Measurements from ENCODE around the gene CACNA2D1.

CACNA2D1 gene

DNA sequence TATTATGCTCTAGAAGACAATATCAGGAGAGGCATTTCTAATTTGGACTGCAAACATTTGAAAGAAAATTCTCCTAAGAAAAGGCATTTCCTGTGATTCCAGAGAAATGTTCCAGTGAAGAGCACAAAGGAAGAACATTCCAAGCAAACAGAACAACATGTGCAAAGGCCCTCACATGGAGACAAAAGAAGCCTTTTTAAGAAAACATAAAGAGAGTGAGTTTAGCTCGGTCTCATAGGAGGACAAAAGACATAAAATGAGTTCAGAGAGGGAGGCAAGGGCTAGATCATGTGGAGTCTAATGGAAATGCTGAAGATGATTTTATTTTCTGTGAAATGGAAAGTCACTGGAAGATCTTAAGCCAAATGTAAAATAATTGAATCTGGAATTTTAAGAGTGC is 404.0 kb downstream of the CACNA2D1 start:
- H3K4me3 ChIP-seq (replicated peaks; ENCODE audit: low read depth, low read length): no peak overlapping the region
- no peaks in the 10 kb centered on the region for H3K36me3 ChIP-seq (ENCODE audit: control insufficient read depth, insufficient read depth, low read length)
- TF ChIP-seq, protein P1, sequence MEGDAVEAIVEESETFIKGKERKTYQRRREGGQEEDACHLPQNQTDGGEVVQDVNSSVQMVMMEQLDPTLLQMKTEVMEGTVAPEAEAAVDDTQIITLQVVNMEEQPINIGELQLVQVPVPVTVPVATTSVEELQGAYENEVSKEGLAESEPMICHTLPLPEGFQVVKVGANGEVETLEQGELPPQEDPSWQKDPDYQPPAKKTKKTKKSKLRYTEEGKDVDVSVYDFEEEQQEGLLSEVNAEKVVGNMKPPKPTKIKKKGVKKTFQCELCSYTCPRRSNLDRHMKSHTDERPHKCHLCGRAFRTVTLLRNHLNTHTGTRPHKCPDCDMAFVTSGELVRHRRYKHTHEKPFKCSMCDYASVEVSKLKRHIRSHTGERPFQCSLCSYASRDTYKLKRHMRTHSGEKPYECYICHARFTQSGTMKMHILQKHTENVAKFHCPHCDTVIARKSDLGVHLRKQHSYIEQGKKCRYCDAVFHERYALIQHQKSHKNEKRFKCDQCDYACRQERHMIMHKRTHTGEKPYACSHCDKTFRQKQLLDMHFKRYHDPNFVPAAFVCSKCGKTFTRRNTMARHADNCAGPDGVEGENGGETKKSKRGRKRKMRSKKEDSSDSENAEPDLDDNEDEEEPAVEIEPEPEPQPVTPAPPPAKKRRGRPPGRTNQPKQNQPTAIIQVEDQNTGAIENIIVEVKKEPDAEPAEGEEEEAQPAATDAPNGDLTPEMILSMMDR (IDR thresholded peaks at IDR 0.05; ENCODE audit: insufficient read depth, low read length, poor library complexity, severe bottlenecking): no peak
- no peak for DNase-seq (ENCODE audit: extremely low read depth, insufficient read length)
- H3K27me3 ChIP-seq (replicated peaks; ENCODE audit: control insufficient read depth, insufficient read depth, low read length): no peaks in the 10 kb centered on the region; the same call in 1 of the 2 replicates

DNA sequence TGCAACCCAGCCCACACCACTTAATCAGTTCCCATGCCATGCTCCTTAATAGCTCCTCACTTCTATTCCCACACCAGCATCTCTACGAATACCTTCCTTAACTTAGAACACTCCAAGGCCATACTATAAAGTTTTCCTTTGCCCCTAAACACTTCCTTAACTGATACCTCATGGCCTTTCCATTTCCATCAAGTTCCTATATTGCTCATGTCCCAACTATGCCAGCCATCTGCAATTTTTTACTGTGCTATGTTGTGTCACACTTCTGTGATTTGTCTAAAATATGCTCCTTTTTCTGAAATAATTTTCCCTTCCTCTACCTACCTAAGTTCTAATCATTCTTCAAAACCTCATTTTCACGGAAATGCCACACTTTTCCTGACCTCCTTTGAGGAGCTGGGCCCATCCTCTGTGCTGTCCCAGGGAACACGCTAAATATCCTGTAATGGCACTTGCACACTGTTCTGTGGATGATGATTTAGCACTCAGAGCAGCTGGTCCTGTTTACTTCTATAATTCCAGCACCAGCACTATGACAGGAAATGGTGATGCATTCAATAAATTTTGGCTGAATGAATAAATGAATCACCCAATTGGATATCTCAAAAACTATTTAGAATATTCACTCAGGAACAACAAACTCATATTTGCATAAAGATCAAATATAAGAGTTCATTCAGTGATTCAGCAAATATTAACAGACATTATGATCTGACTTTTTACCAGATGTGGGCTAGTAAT is 407.3 kb downstream of the CACNA2D1 start:
- DNase-seq (ENCODE audit: extremely low read depth, insufficient read length): no peak
- H3K4me3 ChIP-seq (replicated peaks; ENCODE audit: low read depth, low read length): no peak overlapping the region
- TF ChIP-seq, protein P1 (IDR thresholded peaks at IDR 0.05; ENCODE audit: insufficient read depth, low read length, poor library complexity, severe bottlenecking): no peak
- no peaks in the 10 kb centered on the region for H3K36me3 ChIP-seq (ENCODE audit: control insufficient read depth, insufficient read depth, low read length)
- H3K27me3 ChIP-seq (replicated peaks; ENCODE audit: control insufficient read depth, insufficient read depth, low read length): no peaks in the 10 kb centered on the region; the same call in 1 of the 2 replicates

DNA sequence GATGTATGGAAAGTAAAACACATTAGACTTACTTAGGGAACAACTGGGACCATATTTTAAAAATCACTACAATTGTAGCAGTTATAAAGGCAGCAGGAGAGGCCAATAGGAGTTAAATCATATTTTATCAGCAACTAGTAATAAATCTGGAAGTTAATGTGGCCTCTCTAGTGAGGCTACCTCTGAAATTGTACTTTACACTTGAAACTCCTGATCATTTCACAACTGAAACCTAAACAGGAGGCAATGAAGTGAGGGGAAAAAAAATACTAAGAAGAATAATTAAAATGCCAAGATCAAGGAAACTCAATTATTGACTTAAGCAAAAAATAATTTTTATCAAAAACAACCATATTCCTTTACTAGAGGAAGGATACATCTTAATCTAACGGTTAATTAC is 408.1 kb downstream of the CACNA2D1 start:
- TF ChIP-seq, protein P1 (IDR thresholded peaks at IDR 0.05; ENCODE audit: insufficient read depth, low read length, poor library complexity, severe bottlenecking): no peak
- Histone ChIP-seq H3K4me3 (replicated peaks; ENCODE audit: low read depth, low read length) (no peak overlapping the region), H3K27me3 (replicated peaks; ENCODE audit: control insufficient read depth, insufficient read depth, low read length) (no peaks in the 10 kb centered on the region), H3K36me3 (ENCODE audit: control insufficient read depth, insufficient read depth, low read length) (no peaks in the 10 kb centered on the region)
- DNase-seq (ENCODE audit: extremely low read depth, insufficient read length): no peak

- no peaks in the 10 kb centered on the region for H3K36me3 ChIP-seq (ENCODE audit: control insufficient read depth, insufficient read depth, low read length)
- no peaks in the 10 kb centered on the region for H3K27me3 ChIP-seq (replicated peaks; ENCODE audit: control insufficient read depth, insufficient read depth, low read length)
- no peak overlapping the region for H3K4me3 ChIP-seq (replicated peaks; ENCODE audit: low read depth, low read length)
- TF ChIP-seq, protein P1 (IDR thresholded peaks at IDR 0.05; ENCODE audit: insufficient read depth, low read length, poor library complexity, severe bottlenecking): no peak
- DNase-seq (ENCODE audit: extremely low read depth, insufficient read length): no peak
Observed at GRCh38 chr7:82032901-82033300, 410.7 kb downstream of the CACNA2D1 start.

GRCh38 chr7:82029236-82029913 is 414.2 kb downstream of the CACNA2D1 start:
- DNase-seq (ENCODE audit: extremely low read depth, insufficient read length): no peak
- no peak overlapping the region for H3K4me3 ChIP-seq (replicated peaks; ENCODE audit: low read depth, low read length)

More at GRCh38 chr7:82029236-82029913, 414.2 kb downstream of the CACNA2D1 start:
- TF ChIP-seq, protein P1 (IDR thresholded peaks at IDR 0.05; ENCODE audit: insufficient read depth, low read length, poor library complexity, severe bottlenecking): no peak
- Histone ChIP-seq H3K27me3 (replicated peaks; ENCODE audit: control insufficient read depth, insufficient read depth, low read length) (no peaks in the 10 kb centered on the region), H3K36me3 (ENCODE audit: control insufficient read depth, insufficient read depth, low read length) (no peaks in the 10 kb centered on the region)

All from GM06990 (cell line).